Hepatocyte (in vitro differentiated cells): ENCODE data around the gene CRB1. TPM values are rescaled to one million over a fixed set of nuclear protein-coding genes. Genes with fewer than 3 reads are reported as not detected.

Source experiments
- DNase-seq: peaks from one replicate; pipeline ENCODE4 v3.0.0-alpha.2; 2016; ENCODE audit warnings: low spot score
- H2AFZ ChIP-seq: fragments of 200-600 bp; sonication (generic); 2 replicates; pipeline ENCODE4 v1.6.0; 2016; ENCODE audit warnings: antibody characterized with exemption, mild to moderate bottlenecking
- H3K27ac ChIP-seq: fragments of 200-600 bp; sonication (generic); 2 replicates; pipeline ENCODE4 v1.5.1; 2016; ENCODE audit warnings: mild to moderate bottlenecking
- H3K27me3 ChIP-seq: fragments of 200-600 bp; sonication (generic); 2 replicates; pipeline ENCODE4 v1.6.1; 2016
- H3K36me3 ChIP-seq: fragments of 200-600 bp; sonication (generic); replicated peaks from 2 replicates; pipeline ENCODE4 v1.5.1; 2016; ENCODE audit warnings: low read depth; ENCODE audit not compliant: insufficient read depth
- H3K4me1 ChIP-seq: fragments of 200-600 bp; sonication (generic); 2 replicates; pipeline ENCODE4 v1.5.1; 2016; ENCODE audit warnings: mild to moderate bottlenecking, moderate library complexity; ENCODE audit not compliant: insufficient read depth
- H3K4me2 ChIP-seq: fragments of 200-600 bp; sonication (generic); 2 replicates; pipeline ENCODE4 v1.6.0; 2016
- H3K4me3 ChIP-seq: fragments of 200-600 bp; sonication (generic); 2 replicates; pipeline ENCODE4 v1.5.1; 2016; ENCODE audit warnings: mild to moderate bottlenecking
- H3K79me2 ChIP-seq: fragments of 200-600 bp; sonication (generic); 2 replicates; pipeline ENCODE4 v1.6.0; 2017; ENCODE audit warnings: mild to moderate bottlenecking
- H3K9me2 ChIP-seq: fragments of 200-600 bp; sonication (generic); replicated peaks from 2 replicates; pipeline ENCODE4 v1.6.0; 2017; ENCODE audit warnings: mild to moderate bottlenecking; ENCODE audit not compliant: insufficient read depth
- H3K9me3 ChIP-seq: fragments of 200-600 bp; sonication (generic); 2 replicates; pipeline ENCODE4 v1.5.1; 2016; ENCODE audit warnings: low read depth, mild to moderate bottlenecking
- H4K20me1 ChIP-seq: fragments of 200-600 bp; sonication (generic); 2 replicates; pipeline ENCODE4 v1.6.0; 2016; ENCODE audit warnings: mild to moderate bottlenecking; ENCODE audit not compliant: insufficient read depth, poor library complexity, severe bottlenecking
- EZH2 ChIP-seq: fragments of 200-600 bp; sonication (generic); IDR thresholded peaks from 2 replicates; pipeline ENCODE4 v1.6.1; 2016; ENCODE audit warnings: antibody characterized with exemption, mild to moderate bottlenecking, borderline replicate concordance
- EZH2phosphoT487 ChIP-seq: fragments of 200-600 bp; sonication (generic); IDR thresholded peaks from one replicate; pipeline ENCODE4 v1.6.1; 2018; ENCODE audit warnings: antibody characterized with exemption, mild to moderate bottlenecking, low read depth, moderate library complexity; ENCODE audit not compliant: unreplicated experiment, severe bottlenecking
- WGBS: methylation state at CpG from one replicate; pipeline ENCODE4 v1.1.6; 2016; ENCODE audit warnings: low lambda C conversion rate; ENCODE audit errors: missing lambda C conversion rate; 5-methylcytosine and 5-hydroxymethylcytosine counted together
- polyA plus RNA-seq: library from polyadenylated mRNA; unstranded; fragments of >200 nt; fragmentation: Nextera tagmentation; extraction: Ambion mirVana; gene quantifications from 2 replicates; pipeline ENCODE4 v1.2.1, GENCODE V29; 2016
- total RNA-seq: library from RNA; depleted of rRNA; stranded (reverse); fragments of >200 nt; gene quantifications from 2 replicates; pipeline ENCODE4 v1.2.3, GENCODE V29; 2014
- TF ChIP-seq, protein P1 (sequence below): fragments of 200-600 bp; sonication (generic); IDR thresholded peaks from 2 replicates; pipeline ENCODE4 v1.5.1; 2016; ENCODE audit warnings: antibody characterized with exemption, mild to moderate bottlenecking; ENCODE audit not compliant: poor library complexity

CRB1 gene
- total and polyA plus RNA-seq, 2 experiments from 2014 or later: 0.30 TPM; not detected in 1

DNA sequence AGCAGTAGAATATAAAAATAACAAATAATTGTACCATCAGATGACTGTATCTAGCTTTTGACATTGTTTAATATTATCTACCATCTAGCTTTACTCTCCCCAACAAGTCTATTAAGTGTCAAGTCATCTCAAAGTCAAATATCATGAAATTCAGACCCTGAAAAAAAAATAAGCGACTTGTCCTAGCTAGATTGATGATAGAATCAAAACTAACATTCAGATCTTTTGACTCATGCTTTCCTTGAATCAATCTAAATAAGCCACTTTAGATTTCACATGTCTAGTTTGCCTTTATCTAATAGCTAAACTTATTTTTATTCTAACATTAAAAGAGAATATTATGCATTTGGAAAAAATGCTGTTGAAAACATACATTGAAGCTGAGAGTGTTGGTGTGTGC, 35.4 kb downstream of the CRB1 start:
- Histone ChIP-seq H3K4me3 (no peak overlapping the region), H2AFZ (no peak overlapping the region), H4K20me1 (no peaks in the 10 kb centered on the region), H3K9me3 (no peaks in the 10 kb centered on the region), H3K27ac (no peak overlapping the region), H3K79me2 (no peaks in the 10 kb centered on the region), H3K27me3 (no peaks in the 10 kb centered on the region), H3K4me1 (no peaks in the 10 kb centered on the region), H3K4me2 (no peak overlapping the region), H3K9me2 (no peaks in the 10 kb centered on the region), H3K36me3 (no peaks in the 10 kb centered on the region)
- DNase-seq: no peak
- TF ChIP-seq, protein P1, sequence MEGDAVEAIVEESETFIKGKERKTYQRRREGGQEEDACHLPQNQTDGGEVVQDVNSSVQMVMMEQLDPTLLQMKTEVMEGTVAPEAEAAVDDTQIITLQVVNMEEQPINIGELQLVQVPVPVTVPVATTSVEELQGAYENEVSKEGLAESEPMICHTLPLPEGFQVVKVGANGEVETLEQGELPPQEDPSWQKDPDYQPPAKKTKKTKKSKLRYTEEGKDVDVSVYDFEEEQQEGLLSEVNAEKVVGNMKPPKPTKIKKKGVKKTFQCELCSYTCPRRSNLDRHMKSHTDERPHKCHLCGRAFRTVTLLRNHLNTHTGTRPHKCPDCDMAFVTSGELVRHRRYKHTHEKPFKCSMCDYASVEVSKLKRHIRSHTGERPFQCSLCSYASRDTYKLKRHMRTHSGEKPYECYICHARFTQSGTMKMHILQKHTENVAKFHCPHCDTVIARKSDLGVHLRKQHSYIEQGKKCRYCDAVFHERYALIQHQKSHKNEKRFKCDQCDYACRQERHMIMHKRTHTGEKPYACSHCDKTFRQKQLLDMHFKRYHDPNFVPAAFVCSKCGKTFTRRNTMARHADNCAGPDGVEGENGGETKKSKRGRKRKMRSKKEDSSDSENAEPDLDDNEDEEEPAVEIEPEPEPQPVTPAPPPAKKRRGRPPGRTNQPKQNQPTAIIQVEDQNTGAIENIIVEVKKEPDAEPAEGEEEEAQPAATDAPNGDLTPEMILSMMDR: no peak
- TF ChIP-seq EZH2phosphoT487 (no peak), EZH2 (no peak)
- WGBS: 90% methylated on average over 1 of the region's 1 CpG

DNA sequence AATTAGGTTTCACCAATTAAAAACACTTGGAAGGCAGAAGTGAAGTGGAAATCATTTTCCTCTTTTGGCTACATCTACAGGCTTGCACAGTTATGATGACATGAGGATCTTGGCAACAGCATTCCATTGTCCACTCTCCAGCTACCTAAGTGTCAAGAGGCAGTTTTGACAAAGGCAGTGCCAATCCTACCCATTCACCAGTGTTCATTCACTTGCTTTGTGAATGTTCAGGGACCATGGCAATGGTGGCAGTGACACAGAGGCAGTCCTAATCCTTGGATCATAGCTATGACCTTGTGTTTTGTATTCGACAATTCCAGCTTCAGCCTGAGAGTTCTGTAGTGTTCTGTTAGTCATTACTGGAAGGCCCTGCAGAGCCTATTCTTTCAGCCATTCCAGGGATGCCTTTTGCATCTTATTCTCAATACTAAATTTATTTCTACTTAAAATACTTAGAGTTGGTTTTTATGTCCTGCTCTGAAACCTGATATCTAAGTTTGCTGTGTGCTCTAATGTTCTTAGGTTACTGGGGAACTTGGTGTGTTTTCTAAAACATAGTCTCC, 36.7 kb downstream of the CRB1 start:
- Histone ChIP-seq H3K36me3 (no peaks in the 10 kb centered on the region), H2AFZ (no peak overlapping the region), H3K27me3 (no peaks in the 10 kb centered on the region), H3K4me2 (no peak overlapping the region), H4K20me1 (no peaks in the 10 kb centered on the region), H3K27ac (no peak overlapping the region), H3K4me3 (no peak overlapping the region), H3K4me1 (no peaks in the 10 kb centered on the region), H3K9me3 (no peaks in the 10 kb centered on the region), H3K79me2 (no peaks in the 10 kb centered on the region), H3K9me2 (no peaks in the 10 kb centered on the region)
- WGBS: 91% methylated on average over 1 of the region's 1 CpG
- TF ChIP-seq, protein P1: no peak
- TF ChIP-seq EZH2: no peak
- no peak for TF ChIP-seq EZH2phosphoT487
- no peak for DNase-seq

DNA sequence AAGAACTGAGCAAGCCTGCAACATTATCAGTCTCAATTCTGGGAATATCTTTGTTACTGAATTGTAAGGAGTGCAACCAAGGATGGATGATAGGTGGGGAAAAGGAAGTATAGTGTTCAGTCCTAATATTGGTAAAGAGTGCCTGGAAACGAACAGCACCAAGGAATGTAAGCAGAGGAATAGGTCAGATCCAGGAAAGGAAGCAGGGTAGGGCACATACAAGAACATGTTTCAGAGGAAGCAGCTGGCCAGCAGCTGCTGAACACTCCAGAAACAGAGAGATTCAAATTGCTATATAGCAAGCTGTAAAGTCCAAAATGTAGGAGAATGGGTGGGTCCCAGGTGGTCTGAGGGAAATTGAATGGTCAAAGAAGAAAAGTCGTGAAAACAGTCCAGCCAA, 37.9 kb downstream of the CRB1 start:
- 44% methylated on average over 2 of the region's 2 CpGs for WGBS
- Histone ChIP-seq H3K9me2 (no peaks in the 10 kb centered on the region), H3K4me2 (peak overlapping the region; percentile 32), H3K27me3 (no peaks in the 10 kb centered on the region), H3K9me3 (no peaks in the 10 kb centered on the region), H3K79me2 (no peaks in the 10 kb centered on the region), H3K27ac (no peak overlapping the region), H2AFZ (no peak overlapping the region), H4K20me1 (no peaks in the 10 kb centered on the region), H3K4me3 (no peak overlapping the region), H3K36me3 (no peaks in the 10 kb centered on the region), H3K4me1 (no peaks in the 10 kb centered on the region)
- TF ChIP-seq EZH2: no peak
- TF ChIP-seq EZH2phosphoT487: no peak
- TF ChIP-seq, protein P1: no peak
- no peak for DNase-seq
